ENCODE results near the gene PLEKHA7.

The PLEKHA7 gene

DNA sequence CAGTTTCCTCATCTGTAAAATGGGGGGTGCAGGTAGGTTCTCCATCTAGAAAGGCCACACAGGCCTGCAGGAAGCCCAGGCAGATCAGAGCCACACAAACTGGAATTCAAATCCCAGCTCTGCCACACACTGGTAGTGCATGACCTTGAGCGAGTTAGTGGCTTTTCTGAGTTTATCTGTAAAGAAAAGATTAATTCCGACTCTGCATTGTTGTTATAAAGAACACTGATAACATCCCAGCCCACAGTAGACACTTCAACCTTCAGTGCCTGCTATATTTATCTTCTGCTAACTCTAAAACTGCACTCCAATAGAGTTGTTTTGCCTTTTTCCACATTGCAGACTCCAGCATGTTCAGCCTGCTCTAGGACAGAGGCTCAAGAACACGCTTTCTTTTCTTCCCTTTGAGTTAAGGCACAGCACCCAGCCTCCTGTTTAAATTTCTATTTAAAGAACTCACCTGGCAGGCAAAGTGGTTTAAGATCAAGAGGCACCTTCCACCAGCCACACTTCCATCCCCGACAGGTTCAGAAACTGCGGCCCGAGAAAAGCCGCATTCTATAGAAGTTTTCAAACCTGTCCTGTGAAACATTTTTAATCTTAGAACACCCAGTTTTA lies 133.9 kb downstream of the PLEKHA7 start:
- in situ Hi-C loops (cut with MboI; ENCODE audit: low pct_unique_long_range_greater_than_20kb, low sequenced_read_pairs, unreplicated experiment), result no loop called here
- DNase-seq (ENCODE audit: low spot score), result no peak
- TF ChIP-seq, protein P1, sequence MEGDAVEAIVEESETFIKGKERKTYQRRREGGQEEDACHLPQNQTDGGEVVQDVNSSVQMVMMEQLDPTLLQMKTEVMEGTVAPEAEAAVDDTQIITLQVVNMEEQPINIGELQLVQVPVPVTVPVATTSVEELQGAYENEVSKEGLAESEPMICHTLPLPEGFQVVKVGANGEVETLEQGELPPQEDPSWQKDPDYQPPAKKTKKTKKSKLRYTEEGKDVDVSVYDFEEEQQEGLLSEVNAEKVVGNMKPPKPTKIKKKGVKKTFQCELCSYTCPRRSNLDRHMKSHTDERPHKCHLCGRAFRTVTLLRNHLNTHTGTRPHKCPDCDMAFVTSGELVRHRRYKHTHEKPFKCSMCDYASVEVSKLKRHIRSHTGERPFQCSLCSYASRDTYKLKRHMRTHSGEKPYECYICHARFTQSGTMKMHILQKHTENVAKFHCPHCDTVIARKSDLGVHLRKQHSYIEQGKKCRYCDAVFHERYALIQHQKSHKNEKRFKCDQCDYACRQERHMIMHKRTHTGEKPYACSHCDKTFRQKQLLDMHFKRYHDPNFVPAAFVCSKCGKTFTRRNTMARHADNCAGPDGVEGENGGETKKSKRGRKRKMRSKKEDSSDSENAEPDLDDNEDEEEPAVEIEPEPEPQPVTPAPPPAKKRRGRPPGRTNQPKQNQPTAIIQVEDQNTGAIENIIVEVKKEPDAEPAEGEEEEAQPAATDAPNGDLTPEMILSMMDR (IDR thresholded peaks at IDR 0.05; ENCODE audit: extremely low read depth, insufficient read depth, missing control alignments), result no peak

DNA sequence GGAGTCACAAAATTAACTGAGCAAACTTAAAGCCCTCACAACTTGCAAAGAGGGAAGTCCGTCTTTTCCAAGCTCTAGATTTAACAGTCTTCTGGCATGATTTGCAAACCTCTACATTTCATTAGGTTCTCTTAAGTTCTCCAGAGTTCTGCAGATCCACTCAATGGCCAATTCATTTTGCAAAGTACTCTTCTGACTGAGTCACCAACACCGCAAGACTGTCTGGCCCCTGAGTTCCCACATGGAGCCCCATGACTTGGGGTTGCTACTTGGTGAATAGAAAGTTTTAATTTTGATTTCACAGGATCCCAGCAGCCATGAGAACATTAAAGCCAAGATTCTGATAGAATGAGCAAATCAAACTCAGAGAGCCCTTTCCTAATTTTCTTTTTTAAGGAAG lies 134.5 kb downstream of the PLEKHA7 start:
- in situ Hi-C loops (cut with MboI; ENCODE audit: low pct_unique_long_range_greater_than_20kb, low sequenced_read_pairs, unreplicated experiment), result no loop called here
- TF ChIP-seq, protein P1 (IDR thresholded peaks at IDR 0.05; ENCODE audit: extremely low read depth, insufficient read depth, missing control alignments), result no peak
- DNase-seq (ENCODE audit: low spot score), result no peak

DNA sequence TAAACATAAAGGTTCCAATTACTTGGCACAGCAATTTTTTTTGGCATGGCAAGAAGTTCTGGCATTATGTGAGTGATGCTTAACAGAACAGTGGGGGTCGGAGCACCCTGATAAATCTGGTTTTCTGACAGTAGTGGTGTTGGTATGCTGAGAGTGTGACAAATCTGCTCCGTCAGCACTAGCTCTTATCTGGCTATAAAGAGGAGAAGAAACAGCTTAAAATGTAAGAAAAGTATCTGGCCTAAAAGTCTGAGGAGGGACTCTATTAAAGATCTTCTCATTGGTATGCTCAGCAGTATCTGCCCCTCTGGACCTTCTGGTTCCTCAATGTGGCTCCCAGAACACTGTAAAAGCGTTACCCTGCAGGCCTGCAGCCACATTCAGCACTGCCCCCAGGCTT lies 137.4 kb downstream of the PLEKHA7 start:
- no peak for DNase-seq (ENCODE audit: low spot score)
- in situ Hi-C loops (cut with MboI; ENCODE audit: low pct_unique_long_range_greater_than_20kb, low sequenced_read_pairs, unreplicated experiment), result no loop called here
- TF ChIP-seq, protein P1 (IDR thresholded peaks at IDR 0.05; ENCODE audit: extremely low read depth, insufficient read depth, missing control alignments), result no peak

DNA sequence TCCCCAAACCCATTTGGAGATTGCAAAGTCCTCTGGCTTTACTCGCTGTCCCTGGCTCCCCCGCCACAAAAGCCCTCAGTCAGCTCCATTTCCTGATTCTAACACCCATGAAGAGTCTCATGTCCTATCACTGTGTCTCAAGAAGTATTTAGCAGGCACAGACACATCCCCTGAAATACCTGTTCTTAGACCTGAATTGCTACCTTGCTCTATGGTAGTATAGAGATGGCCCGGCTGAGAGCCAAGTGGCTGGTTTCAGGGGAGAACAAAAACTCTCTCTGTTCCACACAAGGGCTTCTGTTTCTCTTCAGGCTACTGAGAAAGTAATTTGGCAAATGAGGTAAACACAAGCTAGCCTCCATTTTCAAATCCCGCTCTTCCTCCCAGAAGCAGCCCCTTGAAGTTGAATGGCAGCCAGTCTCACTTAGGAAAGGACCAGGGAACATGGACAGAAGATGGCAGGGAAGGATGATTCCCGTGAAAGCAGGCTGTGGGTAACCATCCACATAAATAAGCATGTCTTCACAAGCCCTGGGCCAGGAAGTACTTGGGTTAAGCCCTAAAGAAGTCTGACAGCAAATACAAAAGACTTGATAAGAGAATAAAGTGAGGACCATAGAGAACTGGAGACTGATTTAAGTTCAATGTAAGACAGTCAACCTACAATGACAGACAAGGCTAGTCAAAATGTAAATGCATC lies 138.0 kb downstream of the PLEKHA7 start:
- DNase-seq (ENCODE audit: low spot score), result no peak
- TF ChIP-seq, protein P1 (IDR thresholded peaks at IDR 0.05; ENCODE audit: extremely low read depth, insufficient read depth, missing control alignments), result no peak
- in situ Hi-C loops (cut with MboI; ENCODE audit: low pct_unique_long_range_greater_than_20kb, low sequenced_read_pairs, unreplicated experiment), result no loop called here

DNA sequence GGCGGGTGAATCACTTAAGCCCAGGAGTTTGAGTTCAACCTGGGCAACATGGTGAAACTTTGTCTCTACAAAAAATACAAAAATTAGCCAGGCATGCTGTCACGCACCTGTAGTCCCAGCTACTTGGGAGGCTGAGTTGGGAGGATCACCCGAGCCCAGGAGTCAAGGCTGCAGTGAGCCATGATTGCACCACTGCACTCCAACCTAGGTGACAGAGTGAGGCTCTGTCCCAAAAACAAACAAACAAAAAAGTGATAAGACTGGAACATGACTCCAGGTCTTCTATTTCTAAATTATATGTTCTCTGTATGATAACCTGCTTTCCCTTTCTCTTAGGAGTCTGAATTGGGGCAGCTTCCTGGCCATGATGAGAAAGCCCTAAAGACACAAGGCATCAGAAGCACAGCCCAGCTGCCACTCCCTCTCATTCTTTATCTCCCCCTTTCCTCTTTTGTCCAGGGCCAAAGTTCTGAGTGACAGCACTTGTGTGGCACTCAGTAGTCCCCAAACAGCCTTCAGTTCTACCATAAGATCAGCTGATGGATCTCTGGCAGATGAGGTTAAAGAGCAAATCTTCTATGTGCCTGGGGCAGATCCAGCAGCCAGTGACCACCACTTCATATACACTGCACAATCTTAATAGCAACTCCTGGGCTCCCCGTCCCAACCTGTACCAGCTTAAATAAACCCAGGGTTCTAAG lies 139.8 kb downstream of the PLEKHA7 start:
- TF ChIP-seq, protein P1 (IDR thresholded peaks at IDR 0.05; ENCODE audit: extremely low read depth, insufficient read depth, missing control alignments), result no peak
- in situ Hi-C loops (cut with MboI; ENCODE audit: low pct_unique_long_range_greater_than_20kb, low sequenced_read_pairs, unreplicated experiment), result no loop called here
- no peak for DNase-seq (ENCODE audit: low spot score)

DNA sequence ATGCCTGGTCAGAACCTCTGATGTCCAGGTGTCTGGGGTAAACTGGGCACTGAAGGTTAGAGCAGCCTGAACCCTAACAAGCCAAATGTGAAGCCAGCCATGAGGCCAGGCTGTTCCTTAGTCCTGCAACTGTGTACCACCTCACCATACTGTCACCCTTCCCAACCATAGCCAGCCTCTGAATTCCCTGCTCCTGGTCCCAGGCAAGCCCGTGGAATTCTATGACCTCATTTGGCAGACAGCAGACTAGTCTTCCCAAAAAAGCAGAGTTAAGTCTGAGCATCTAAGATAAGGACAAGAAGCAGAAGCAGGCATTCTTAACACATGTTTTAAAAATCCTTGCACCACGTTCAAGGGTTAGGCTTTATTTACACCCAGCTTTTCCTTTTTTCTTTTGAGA lies 140.9 kb downstream of the PLEKHA7 start:
- in situ Hi-C loops (cut with MboI; ENCODE audit: low pct_unique_long_range_greater_than_20kb, low sequenced_read_pairs, unreplicated experiment), result no loop called here
- TF ChIP-seq, protein P1 (IDR thresholded peaks at IDR 0.05; ENCODE audit: extremely low read depth, insufficient read depth, missing control alignments), result no peak

More for the DNA sequence above, 140.9 kb downstream of the PLEKHA7 start:
- no peak for DNase-seq (ENCODE audit: low spot score)
